Liver (tissue), 9 donors: ENCODE data around the gene CSTPP1. TPM values are rescaled to one million over a fixed set of nuclear protein-coding genes. Genes with fewer than 3 reads are reported as not detected.

Source experiments
- DNase-seq: peaks from one replicate; pipeline ENCODE4 v3.0.0-alpha.2; 2017; ENCODE audit warnings: low spot score
- H3K27ac ChIP-seq, 2 donors: one replicate each; pipeline ENCODE4 v1.7.0; 2013; ENCODE audit warnings: inconsistent platforms in 2 of 2, low read length in 2 of 2, control low read depth in 1 of 2, low read depth in 1 of 2, mild to moderate bottlenecking in 1 of 2
- H3K27me3 ChIP-seq, 4 donors: one replicate each; pipeline versions ENCODE4 v1.6.1 to v1.7.0; 2013; ENCODE audit warnings: low read length in 3 of 4, inconsistent platforms in 1 of 4, mild to moderate bottlenecking in 1 of 4, moderate library complexity in 1 of 4; ENCODE audit not compliant: control insufficient read depth in 4 of 4, insufficient read depth in 4 of 4
- H3K36me3 ChIP-seq, 4 donors: one replicate each; pipeline versions ENCODE4 v1.6.1 to v1.7.0; 2013; ENCODE audit warnings: low read length in 3 of 4, mild to moderate bottlenecking in 3 of 4, low read depth in 1 of 4, moderate library complexity in 1 of 4; ENCODE audit not compliant: control insufficient read depth in 4 of 4, insufficient read depth in 3 of 4
- H3K4me1 ChIP-seq, 4 donors: one replicate each; pipeline versions ENCODE4 v1.6.1 to v1.7.0; 2013; ENCODE audit warnings: low read length in 3 of 4, mild to moderate bottlenecking in 3 of 4, moderate library complexity in 1 of 4; ENCODE audit not compliant: control insufficient read depth in 4 of 4, insufficient read depth in 4 of 4
- H3K4me3 ChIP-seq, 3 donors: one replicate each; pipeline versions ENCODE4 v1.6.1 to v1.7.0; 2013; ENCODE audit warnings: low read length in 3 of 3, control low read depth in 1 of 3, low read depth in 1 of 3, mild to moderate bottlenecking in 1 of 3
- H3K9ac ChIP-seq, 2 donors: one replicate each; pipeline ENCODE4 v1.7.0; 2013; ENCODE audit warnings: low read length in 2 of 2, mild to moderate bottlenecking in 2 of 2, moderate library complexity in 2 of 2, control low read depth in 1 of 2, low read depth in 1 of 2
- H3K9me3 ChIP-seq, 4 donors: one replicate each; pipeline versions ENCODE4 v1.6.1 to v1.7.0; 2013; ENCODE audit warnings: low read length in 3 of 4; ENCODE audit not compliant: control insufficient read depth in 4 of 4
- CTCF ChIP-seq: fragments of 150-350 bp; IDR thresholded peaks from 2 replicates; pipeline ENCODE4 v1.5.1; 2017; ENCODE audit warnings: improper control_type of control experiment, low read depth, low read length; ENCODE audit not compliant: missing input control
- FOXA2 ChIP-seq: IDR thresholded peaks from 2 replicates; pipeline ENCODE4 v1.6.1; 2016; ENCODE audit warnings: antibody characterized with exemption
- HNF4G ChIP-seq: IDR thresholded peaks from 2 replicates; pipeline ENCODE4 v1.6.1; 2016; ENCODE audit warnings: antibody characterized with exemption
- JUND ChIP-seq, 2 donors: IDR thresholded peaks; 2 replicates each; pipeline ENCODE4 v1.6.1; 2016; ENCODE audit warnings: antibody characterized with exemption in 2 of 2
- NR2F2 ChIP-seq: IDR thresholded peaks from 2 replicates; pipeline ENCODE4 v1.6.1; 2016; ENCODE audit warnings: antibody characterized with exemption
- RXRA ChIP-seq, 2 donors: IDR thresholded peaks; 2 replicates each; pipeline ENCODE4 v1.6.1; 2017 to 2018; ENCODE audit warnings: antibody characterized with exemption in 2 of 2, mild to moderate bottlenecking in 1 of 2
- TAF1 ChIP-seq: conservative IDR thresholded peaks from 2 replicates; pipeline ENCODE4 v1.6.1; 2016; ENCODE audit warnings: antibody characterized with exemption, mild to moderate bottlenecking
- YY1 ChIP-seq: IDR thresholded peaks from 2 replicates; pipeline ENCODE4 v1.6.1; 2016; ENCODE audit warnings: antibody characterized with exemption, mild to moderate bottlenecking
- WGBS: extraction: QIAGEN DNeasy Blood & Tissue Kit; methylation state at CpG from one replicate; pipeline ENCODE4 v1.1.7; 2013; 5-methylcytosine and 5-hydroxymethylcytosine counted together
- polyA plus RNA-seq, 2 donors: library from polyadenylated mRNA; stranded (reverse) in 1 of 2; unstranded in 1 of 2; fragments of 200-250 nt in 1 of 2; fragments of >200 nt in 1 of 2; fragmentation: Nextera tagmentation in 1 of 2; extraction: Ambion mirVana in 1 of 2; gene quantifications; one replicate each; pipeline versions ENCODE4 v1.2.1 to v1.2.3, GENCODE V29; 2013 to 2015
- total RNA-seq, 2 donors: library from RNA; depleted of rRNA; stranded (reverse); fragments of >200 nt; gene quantifications; one replicate each; pipeline ENCODE4 v1.2.3, GENCODE V29; 2014
- TF ChIP-seq, protein P1 (sequence below): IDR thresholded peaks from 2 replicates; pipeline ENCODE4 v1.6.1; 2016; ENCODE audit warnings: antibody characterized with exemption, mild to moderate bottlenecking
- TF ChIP-seq, protein P2 (sequence below): IDR thresholded peaks from 2 replicates; pipeline ENCODE4 v1.6.1; 2016; ENCODE audit warnings: antibody characterized with exemption
- TF ChIP-seq, protein P3 (sequence below): IDR thresholded peaks from 2 replicates; pipeline ENCODE4 v1.6.1; 2016; ENCODE audit warnings: antibody characterized with exemption
- donor health status: healthy.
- donor health status: healthy.
- donor health status: healthy.
- donor health status: healthy.
- donor health status: healthy.

Gene CSTPP1
- total and polyA plus RNA-seq, 4 donors = 5.4 to 6.6 (median 5.7) TPM

- no peak overlapping the region for H3K4me3 ChIP-seq
- peaks cover 0 to 4% (median 0%) of the 10 kb centered on the region in 4 donors for H3K4me1 ChIP-seq
- TF ChIP-seq JUND (IDR thresholded peaks at IDR 0.05) (no peak), RXRA (IDR thresholded peaks at IDR 0.05) (no peak), TAF1 (no peak), FOXA2 (no peak), HNF4G (no peak), NR2F2 (no peak), CTCF (no peak), YY1 (no peak)
- TF ChIP-seq, protein P1, sequence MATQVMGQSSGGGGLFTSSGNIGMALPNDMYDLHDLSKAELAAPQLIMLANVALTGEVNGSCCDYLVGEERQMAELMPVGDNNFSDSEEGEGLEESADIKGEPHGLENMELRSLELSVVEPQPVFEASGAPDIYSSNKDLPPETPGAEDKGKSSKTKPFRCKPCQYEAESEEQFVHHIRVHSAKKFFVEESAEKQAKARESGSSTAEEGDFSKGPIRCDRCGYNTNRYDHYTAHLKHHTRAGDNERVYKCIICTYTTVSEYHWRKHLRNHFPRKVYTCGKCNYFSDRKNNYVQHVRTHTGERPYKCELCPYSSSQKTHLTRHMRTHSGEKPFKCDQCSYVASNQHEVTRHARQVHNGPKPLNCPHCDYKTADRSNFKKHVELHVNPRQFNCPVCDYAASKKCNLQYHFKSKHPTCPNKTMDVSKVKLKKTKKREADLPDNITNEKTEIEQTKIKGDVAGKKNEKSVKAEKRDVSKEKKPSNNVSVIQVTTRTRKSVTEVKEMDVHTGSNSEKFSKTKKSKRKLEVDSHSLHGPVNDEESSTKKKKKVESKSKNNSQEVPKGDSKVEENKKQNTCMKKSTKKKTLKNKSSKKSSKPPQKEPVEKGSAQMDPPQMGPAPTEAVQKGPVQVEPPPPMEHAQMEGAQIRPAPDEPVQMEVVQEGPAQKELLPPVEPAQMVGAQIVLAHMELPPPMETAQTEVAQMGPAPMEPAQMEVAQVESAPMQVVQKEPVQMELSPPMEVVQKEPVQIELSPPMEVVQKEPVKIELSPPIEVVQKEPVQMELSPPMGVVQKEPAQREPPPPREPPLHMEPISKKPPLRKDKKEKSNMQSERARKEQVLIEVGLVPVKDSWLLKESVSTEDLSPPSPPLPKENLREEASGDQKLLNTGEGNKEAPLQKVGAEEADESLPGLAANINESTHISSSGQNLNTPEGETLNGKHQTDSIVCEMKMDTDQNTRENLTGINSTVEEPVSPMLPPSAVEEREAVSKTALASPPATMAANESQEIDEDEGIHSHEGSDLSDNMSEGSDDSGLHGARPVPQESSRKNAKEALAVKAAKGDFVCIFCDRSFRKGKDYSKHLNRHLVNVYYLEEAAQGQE = no peak
- TF ChIP-seq, protein P2, sequence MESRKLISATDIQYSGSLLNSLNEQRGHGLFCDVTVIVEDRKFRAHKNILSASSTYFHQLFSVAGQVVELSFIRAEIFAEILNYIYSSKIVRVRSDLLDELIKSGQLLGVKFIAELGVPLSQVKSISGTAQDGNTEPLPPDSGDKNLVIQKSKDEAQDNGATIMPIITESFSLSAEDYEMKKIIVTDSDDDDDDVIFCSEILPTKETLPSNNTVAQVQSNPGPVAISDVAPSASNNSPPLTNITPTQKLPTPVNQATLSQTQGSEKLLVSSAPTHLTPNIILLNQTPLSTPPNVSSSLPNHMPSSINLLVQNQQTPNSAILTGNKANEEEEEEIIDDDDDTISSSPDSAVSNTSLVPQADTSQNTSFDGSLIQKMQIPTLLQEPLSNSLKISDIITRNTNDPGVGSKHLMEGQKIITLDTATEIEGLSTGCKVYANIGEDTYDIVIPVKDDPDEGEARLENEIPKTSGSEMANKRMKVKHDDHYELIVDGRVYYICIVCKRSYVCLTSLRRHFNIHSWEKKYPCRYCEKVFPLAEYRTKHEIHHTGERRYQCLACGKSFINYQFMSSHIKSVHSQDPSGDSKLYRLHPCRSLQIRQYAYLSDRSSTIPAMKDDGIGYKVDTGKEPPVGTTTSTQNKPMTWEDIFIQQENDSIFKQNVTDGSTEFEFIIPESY = no peak
- TF ChIP-seq, protein P3, sequence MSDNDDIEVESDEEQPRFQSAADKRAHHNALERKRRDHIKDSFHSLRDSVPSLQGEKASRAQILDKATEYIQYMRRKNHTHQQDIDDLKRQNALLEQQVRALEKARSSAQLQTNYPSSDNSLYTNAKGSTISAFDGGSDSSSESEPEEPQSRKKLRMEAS = no peak
- no peaks in the 10 kb centered on the region for H3K27me3 ChIP-seq
- no peaks in the 10 kb centered on the region for H3K36me3 ChIP-seq
- 87% methylated on average over 4 of the region's 4 CpGs for WGBS
- no peaks in the 10 kb centered on the region for H3K9me3 ChIP-seq
- no peak overlapping the region for H3K9ac ChIP-seq
- no peak for DNase-seq
- H3K27ac ChIP-seq = no peak overlapping the region
These were observed 219.3 kb downstream of the CSTPP1 start for GRCh38 chr11:47155879-47156278.

DNA sequence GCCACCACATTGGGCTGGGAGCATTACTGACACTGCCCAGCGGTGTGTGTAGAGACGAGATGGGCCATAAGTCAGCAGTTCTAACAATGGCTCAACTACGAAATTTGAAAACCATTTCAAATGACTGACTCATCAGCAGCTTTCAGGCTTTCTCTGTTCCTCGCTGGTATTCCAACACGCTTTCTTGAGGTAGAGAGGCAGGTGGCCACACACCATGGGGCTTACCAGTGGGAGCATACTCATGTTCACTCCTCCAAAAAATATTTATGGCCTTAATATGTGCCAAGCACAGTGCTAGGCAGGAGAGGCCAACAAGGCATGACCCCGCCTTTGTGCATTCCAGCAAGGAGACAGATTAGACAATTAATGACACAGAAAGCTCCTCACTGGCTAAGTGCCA, 219.8 kb downstream of the CSTPP1 start:
- TF ChIP-seq CTCF = no peak
- no peak for TF ChIP-seq JUND (IDR thresholded peaks at IDR 0.05)
- no peak overlapping the region for H3K9ac ChIP-seq
- H3K27ac ChIP-seq = no peak overlapping the region
- no peak overlapping the region for H3K4me3 ChIP-seq
- H3K27me3 ChIP-seq = no peaks in the 10 kb centered on the region
- 95% methylated on average over 6 of the region's 6 CpGs for WGBS
- H3K9me3 ChIP-seq = no peaks in the 10 kb centered on the region
- H3K36me3 ChIP-seq = no peaks in the 10 kb centered on the region
- no peak for DNase-seq
- H3K4me1 ChIP-seq = peaks cover 0 to 4% (median 0%) of the 10 kb centered on the region in 4 donors
